Measurements from ENCODE around the gene RNASEH1. TPM values are rescaled to one million over a fixed set of nuclear protein-coding genes. Genes with fewer than 3 reads are reported as not detected.

The RNASEH1 gene
- total and polyA plus RNA-seq, 2 of the 8 experiments (the other 6 are each of a cell fraction or from before 2014, with no cell fraction given) = 11.7 to 42.7 TPM

- H3K4ac ChIP-seq (replicated peaks; ENCODE audit: insufficient read length, low read depth, low read length) = no peak overlapping the region
- H2BK15ac ChIP-seq (ENCODE audit: low read length) = no peak overlapping the region
- H4K91ac ChIP-seq (replicated peaks; ENCODE audit: insufficient read length, low read length) = no peak overlapping the region
- 90% methylated on average over 11 of the region's 11 CpGs; no CpG with 5 or more reads in 1 of the 2 experiments for WGBS, 2 experiments (ENCODE audit: extremely low coverage in 1 of 2, insufficient coverage in 1 of 2, insufficient read length in 1 of 2, insufficient replicate concordance in 2 of 2, low coverage in 1 of 2, low lambda C conversion rate in 2 of 2, missing lambda C conversion rate in 1 of 2)
- DNase-seq (ENCODE audit: low read depth in 1 of 2, low spot score in 2 of 2) = no peak
- no peaks in the 10 kb centered on the region for H3K4me1 ChIP-seq (replicated peaks in 1 of 4; ENCODE audit: control insufficient read depth in 3 of 4, insufficient read depth in 4 of 4, low read length in 3 of 4)
- no peak overlapping the region for H3K18ac ChIP-seq (ENCODE audit: extremely low read depth, low read length)
- H2BK20ac ChIP-seq (ENCODE audit: low read length) = no peak overlapping the region
- H4K8ac ChIP-seq (ENCODE audit: extremely low read depth, insufficient read depth, low read length) = no peak overlapping the region; the same call in 1 of the 2 replicates
- no peak overlapping the region for H3K4me2 ChIP-seq (ENCODE audit: insufficient read depth in 1 of 2, low read depth in 2 of 2, low read length in 2 of 2)
- no peak overlapping the region for H4K5ac ChIP-seq (ENCODE audit: insufficient read length, low read depth, low read length)
- H2BK5ac ChIP-seq (ENCODE audit: low read depth, low read length) = no peak overlapping the region
- H3K56ac ChIP-seq (replicated peaks; ENCODE audit: insufficient read length, low read depth, low read length) = no peak overlapping the region
- H3K9ac ChIP-seq (replicated peaks in 1 of 4; ENCODE audit: extremely low read depth in 1 of 4, low read depth in 3 of 4, low read length in 3 of 4) = no peak overlapping the region
- no peak overlapping the region for H3K23ac ChIP-seq (ENCODE audit: insufficient read length)
- H2BK120ac ChIP-seq (replicated peaks; ENCODE audit: low read depth, low read length) = no peak overlapping the region
- FAIRE-seq = no peak
- H3K36me3 ChIP-seq (ENCODE audit: control insufficient read depth in 2 of 4, insufficient read depth in 4 of 4, low read length in 3 of 4) = peaks cover 0 to 6% (median 4%) of the 10 kb centered on the region in 4 experiments; a peak in 4 of 8 replicates
- no peaks in the 10 kb centered on the region for H3K23me2 ChIP-seq (ENCODE audit: low read depth, low read length)
- no peak for TF ChIP-seq SP4 (IDR thresholded peaks at IDR 0.05; ENCODE audit: low read length)
- no peak for TF ChIP-seq GTF2F1 (IDR thresholded peaks at IDR 0.05; ENCODE audit: borderline replicate concordance, low read depth, low read length)
- TF ChIP-seq RXRA (IDR thresholded peaks at IDR 0.05; ENCODE audit: insufficient read depth, low read depth, low read length) = no peak
- no peak for TF ChIP-seq SIRT6 (IDR thresholded peaks at IDR 0.05; ENCODE audit: low read length)
- no peak for TF ChIP-seq ATF2 (IDR thresholded peaks at IDR 0.05; ENCODE audit: low read length)
- no peaks in the 10 kb centered on the region for H3K9me3 ChIP-seq (ENCODE audit: insufficient read depth in 2 of 2, low read depth in 1 of 2, low read length in 1 of 2)
- no peak overlapping the region for H2AFZ ChIP-seq (ENCODE audit: low read length)
- no peak overlapping the region for H3K14ac ChIP-seq (ENCODE audit: insufficient read length)
- no peak overlapping the region for H3K27ac ChIP-seq (ENCODE audit: low read depth, low read length)
- CTCF ChIA-PET (ENCODE audit: partially characterized antibody) = interaction anchor here (0.9 to 1.4 kb wide), 2 partner anchors 9 to 56 kb away, joined by 3 to 7 read pairs; no protein-coding TSS in a partner anchor
- no peak overlapping the region for H2BK12ac ChIP-seq (ENCODE audit: low read depth, low read length)
- H2AK5ac ChIP-seq (ENCODE audit: low read depth, low read length) = no peak overlapping the region
- no peaks in the 10 kb centered on the region for H3K79me1 ChIP-seq (ENCODE audit: low read depth, low read length)
- H3K27me3 ChIP-seq (replicated peaks in 1 of 4; ENCODE audit: control insufficient read depth in 3 of 4, extremely low read depth in 1 of 4, insufficient read depth in 3 of 4, low read length in 3 of 4) = no peaks in the 10 kb centered on the region
- no peaks in the 10 kb centered on the region for H3K79me2 ChIP-seq (ENCODE audit: control insufficient read depth in 1 of 2, insufficient read depth in 2 of 2, low read length in 2 of 2)
- POLR2A ChIA-PET (ENCODE audit: partially characterized antibody) = interaction anchor here (1.2 to 17.0 kb wide), 3 partner anchors 11 to 31 kb away, joined by 3 to 373 read pairs (median 77); partner anchors contain the start of gene RNASEH1
- H3K4me3 ChIP-seq (ENCODE audit: extremely low read depth in 1 of 4, insufficient read depth in 2 of 4, low read depth in 3 of 4, low read length in 4 of 4) = no peak overlapping the region
- H4K20me1 ChIP-seq (replicated peaks in 1 of 2; ENCODE audit: control insufficient read depth in 1 of 2, insufficient read depth in 2 of 2, low read length in 2 of 2) = peaks cover 0 to 7% of the 10 kb centered on the region in 2 experiments
These were observed 31.0 kb upstream of the RNASEH1 start for GRCh38 chr2:3589086-3589485.

Data from H1 (cell line).